Activated CD4-positive, alpha-beta T cell treated with anti-CD3 and anti-CD28 coated beads, Interleukin-2, amount 50 U/mL, for 24 hours (primary cell): Measurements from ENCODE around the gene FAM149B1.
"Not testable (repeated sequence)": the region's sequence is repeated elsewhere in the genome, so short reads cannot be mapped to it uniquely, and the experiment has no call there.

Experiments
- DNase-seq, 2 donors: peaks; one replicate each; pipeline ENCODE4 v3.0.0-alpha.2; 2020; ENCODE audit warnings: low read depth in 1 of 2, low spot score in 1 of 2

The FAM149B1 gene

DNA sequence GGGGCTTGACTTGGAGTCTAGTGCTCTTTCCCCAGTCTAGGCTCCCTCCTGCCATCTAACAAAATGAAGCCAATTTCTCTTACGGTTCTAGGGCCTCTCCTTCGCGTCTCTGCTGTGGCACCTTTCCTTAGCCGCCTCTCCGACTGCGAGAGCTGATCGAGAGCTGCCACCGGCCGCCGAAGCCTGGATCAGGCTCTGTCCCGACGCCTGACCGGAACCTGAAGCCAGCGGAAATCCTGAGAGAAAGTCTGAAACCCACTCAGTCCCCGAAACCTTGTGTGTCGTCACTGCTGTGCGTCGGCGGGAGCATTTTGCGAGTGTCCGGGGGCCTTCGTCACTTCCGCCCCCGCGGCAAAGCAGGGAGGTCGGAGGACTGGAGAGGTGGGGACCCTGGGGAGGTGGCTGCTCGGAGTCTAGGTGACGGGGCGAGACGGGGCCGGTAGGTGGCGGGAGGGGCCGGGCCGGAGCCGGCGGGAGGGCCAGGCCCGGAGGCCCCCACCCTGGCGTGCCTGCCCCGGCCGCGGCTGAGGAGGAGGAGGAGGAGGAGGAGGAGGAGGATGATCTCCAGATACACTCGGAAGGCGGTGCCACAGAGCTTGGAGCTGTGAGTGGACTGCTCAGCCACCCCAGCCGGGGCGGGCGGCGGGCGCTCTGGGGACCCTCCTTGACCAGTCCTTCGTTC lies at the start of gene FAM149B1, which contains the start of gene ECD:
TSS of gene FAM149B1 (plus strand) at position 337 of the 682 bp plus-strand sequence. CDS start at position 558, 221 bp downstream.
TSS of gene ECD (minus strand) at position 226 of the 682 bp plus-strand sequence. CDS start 4,071 bp downstream, outside the sequence.
- DNase-seq: peak; percentile 91 to 93

DNA sequence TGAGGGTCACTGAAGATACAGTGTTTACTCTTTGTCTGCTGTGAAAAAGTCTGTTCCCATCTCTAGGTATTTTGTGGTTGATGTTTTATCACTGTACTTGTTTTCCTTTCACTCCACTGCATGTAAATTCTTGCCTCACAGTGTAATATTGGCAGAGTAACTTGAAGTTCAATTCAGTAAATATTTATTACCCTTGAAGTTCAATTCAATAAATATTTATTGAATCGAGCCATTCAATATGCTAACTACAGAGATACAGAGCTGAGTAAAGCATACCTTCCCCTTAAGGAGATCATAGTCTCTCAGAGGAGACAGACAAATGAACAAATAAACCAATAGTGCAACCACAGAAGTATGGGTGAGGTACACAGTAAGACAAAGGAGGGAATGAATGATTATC lies 48.5 kb upstream of the FAM149B1 start:
- DNase-seq: no peak

DNA sequence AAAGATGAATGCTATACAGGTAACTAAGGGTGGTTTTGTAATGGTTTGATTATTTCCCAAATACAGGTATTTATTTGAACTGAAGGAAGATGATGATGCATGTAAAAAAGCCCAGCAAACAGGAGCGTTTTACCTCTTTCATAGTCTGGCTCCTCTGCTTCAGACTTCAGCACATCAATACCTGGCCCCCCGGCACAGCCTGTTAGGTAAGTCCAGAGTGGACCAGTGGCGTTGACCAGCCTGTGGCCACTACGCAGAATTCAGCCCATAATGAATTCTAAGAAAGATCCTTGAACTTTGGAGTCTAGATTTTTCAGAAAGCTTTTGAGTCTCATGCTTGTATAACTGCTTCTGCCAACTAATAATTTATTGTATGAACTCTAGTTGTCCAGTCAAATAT lies 48.0 kb upstream of the FAM149B1 start:
- no peak for DNase-seq

DNA sequence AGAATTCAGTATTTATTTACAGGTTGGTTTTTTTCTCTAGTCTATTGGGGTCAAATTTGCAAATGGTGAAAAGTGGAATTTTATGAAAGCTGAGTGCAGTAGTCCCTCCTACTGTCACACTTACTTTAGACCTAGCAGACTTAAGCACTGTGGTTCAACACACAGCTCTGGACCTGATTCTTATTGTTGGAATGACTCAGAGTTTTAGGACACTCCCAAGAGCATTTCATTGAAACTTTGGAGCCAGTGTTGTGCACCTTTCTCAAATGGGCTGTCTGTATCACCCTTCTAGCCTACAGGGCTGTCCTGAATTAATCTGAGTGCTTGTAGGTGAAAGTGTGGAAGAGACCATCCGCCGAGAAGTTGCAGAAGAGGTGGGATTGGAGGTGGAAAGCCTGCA lies 41.6 kb upstream of the FAM149B1 start:
- DNase-seq: no peak

DNA sequence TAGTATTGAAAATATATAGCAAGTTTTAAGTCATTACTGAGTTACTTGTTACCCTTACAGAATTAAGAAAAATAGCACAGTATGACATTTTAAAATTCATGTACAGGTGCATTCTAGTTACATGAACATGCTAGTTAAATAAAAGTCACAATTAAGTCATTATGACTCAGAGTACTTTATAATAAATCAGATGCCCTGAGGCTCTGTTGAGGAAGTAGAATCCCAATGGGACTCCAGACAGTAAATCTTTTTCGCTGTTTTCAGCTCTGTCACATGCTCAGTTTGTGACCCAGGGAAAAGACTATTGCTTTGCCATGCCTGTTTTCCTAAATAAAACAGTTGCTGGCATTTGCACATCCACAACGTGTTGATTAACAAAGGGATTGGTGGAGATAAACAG lies 36.6 kb upstream of the FAM149B1 start:
- DNase-seq: no peak

DNA sequence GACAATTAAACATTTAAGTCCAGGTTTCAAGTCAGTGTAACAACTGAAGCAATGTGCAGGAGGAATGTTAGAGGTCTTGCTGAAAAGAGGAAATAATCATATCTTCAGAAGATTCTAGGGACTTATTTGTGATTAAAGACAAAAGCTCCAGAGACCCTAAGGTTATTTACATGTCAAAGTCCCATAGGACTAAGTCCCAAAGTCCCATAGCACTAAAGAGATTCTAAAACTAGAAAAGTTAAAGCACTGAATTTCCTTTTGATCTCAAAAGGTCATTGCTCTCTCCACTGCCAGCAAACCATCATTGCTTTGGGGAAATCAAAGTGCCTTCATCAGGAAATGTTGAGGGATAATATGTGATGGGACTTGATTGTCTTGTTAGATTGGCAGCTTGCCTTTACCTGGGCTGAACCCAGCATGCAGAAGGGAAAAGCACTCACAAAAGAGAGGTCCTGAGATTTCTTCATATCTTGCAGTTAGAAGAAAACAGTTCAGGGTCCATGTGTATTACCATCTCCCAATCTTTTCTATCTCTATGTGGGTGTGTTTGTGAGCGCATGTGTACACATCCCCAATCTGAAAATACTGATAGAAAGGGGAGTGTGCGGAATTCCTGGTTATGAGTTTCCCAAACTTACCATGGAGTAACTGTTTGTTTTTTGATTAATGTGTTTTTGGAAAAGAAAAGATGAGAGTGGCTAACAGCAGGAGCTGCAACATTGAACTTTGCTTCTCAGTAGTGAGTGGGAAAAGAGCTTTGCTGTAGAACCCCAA lies 35.8 kb upstream of the FAM149B1 start:
- DNase-seq: no peak

DNA sequence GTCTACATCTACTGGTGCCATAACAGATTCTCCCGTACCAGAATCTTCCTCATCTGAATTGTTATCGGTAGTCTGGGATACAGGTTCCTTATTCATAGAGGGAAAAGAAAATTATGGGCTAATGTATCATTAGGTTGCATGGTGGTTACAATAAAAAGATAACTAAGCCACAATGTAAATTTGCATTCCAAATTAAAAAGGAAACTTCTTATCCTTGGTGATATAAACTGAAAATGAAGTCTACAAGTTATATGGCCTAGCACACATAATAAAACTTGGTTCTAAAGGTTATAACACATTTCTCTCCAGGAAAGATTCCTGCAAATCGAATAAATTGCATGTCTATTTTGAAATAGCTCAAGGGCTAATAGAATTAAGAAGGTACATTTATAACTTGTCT lies 33.2 kb upstream of the FAM149B1 start:
- no peak for DNase-seq

DNA sequence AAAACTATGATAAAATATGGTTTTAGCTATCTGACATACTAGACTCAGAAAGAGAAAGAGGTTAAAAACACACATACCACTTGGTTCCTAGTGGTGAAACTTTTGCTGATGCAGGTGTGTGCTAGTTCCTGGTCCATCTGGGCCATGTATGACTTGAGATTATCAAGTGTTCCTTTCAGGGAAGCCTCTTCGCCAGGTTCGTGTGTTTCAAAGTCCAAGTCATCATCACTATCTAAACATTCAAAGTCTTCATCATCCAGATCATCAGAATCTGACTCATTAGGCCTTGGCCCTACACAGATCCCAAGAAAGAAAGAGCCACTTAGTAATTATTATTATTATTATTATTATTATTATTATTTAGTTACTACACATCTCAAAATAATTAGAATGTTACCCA lies 31.3 kb upstream of the FAM149B1 start:
- no peak for DNase-seq

DNA sequence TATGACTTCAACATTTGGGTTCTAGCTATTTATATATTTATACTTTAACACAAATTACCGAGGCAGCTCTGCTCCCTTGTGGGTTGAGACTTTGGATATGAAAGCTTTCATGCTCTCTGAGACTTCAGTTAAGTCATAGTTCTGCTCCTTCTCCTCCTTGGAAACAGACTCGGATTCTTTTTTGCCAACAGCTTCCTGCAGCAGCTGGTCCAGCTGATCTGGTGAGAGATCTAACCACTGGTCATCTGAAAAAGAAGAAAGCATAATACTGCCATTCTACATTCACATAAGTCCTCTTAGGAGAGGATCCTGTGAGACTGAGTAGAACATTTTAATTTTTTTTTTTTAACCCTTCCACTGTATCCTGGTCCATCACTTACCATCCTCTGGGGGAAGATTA lies 28.7 kb upstream of the FAM149B1 start:
- no peak for DNase-seq

DNA sequence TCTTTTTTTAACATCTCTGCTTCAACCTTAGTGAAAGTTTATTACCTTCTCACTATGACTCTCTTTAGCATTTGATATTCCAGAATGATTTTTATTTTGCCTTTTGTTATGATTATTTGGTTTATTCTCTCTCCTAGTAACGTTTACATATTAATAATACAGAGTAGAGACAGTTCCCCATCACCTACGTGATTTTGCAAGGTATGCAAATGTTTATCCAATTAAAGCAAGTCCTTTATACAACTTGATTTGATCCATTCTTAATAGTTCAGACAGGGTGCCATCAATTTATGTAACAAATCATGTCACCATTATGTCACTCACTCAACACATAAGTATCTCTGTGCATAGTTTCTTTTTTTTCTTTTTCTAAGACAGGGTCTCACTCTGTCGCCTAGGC lies 26.3 kb upstream of the FAM149B1 start:
- no peak for DNase-seq

DNA sequence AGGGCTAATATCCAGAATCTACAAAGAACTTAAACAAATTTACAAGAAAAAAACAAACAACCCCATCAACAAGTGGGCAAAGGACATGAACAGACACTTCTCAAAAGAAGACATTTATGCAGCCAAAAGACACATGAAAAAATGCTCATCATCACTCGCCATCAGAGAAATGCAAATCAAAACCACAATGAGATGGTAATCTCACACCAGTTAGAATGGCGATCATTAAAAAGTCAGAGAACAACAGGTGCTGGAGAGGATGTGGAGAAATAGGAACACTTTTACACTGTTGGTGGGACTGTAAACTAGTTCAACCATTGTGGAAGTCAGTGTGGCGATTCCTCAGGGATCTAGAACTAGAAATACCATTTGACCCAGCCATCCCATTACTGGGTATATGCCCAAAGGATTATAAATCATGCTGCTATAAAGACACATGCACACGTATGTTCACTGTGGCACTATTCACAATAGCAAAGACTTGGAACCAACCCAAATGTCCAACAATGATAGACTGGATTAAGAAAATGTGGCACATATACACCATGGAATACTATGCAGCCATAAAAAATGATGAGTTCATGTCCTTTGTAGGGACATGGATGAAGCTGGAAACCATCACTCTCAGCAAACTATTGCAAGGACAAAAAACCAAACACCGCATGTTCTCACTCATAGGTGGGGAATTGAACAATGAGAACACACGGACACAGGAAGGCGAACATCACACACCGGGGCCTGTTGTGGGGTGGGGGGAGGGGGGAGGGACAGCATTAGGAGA lies 17.1 kb upstream of the FAM149B1 start:
- not testable (repeated sequence) for DNase-seq

DNA sequence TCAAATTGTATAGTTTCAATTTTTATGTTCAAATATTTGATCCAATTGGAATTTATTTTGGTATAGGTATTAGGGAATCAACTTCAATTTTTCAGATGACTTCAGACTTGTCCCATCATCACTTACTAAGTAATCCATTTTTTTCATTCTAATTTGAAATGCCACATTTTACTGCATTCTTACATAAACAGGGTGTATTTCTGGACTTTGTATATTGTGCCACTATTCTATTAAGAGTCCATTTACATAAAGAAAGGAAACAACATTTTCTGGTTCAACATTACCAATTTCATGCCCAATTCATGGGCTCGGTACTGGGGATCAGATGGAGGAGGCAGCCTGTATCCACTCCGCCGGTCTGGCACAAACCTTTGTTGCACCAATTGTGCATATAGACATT lies 15.9 kb upstream of the FAM149B1 start:
- DNase-seq: no peak

DNA sequence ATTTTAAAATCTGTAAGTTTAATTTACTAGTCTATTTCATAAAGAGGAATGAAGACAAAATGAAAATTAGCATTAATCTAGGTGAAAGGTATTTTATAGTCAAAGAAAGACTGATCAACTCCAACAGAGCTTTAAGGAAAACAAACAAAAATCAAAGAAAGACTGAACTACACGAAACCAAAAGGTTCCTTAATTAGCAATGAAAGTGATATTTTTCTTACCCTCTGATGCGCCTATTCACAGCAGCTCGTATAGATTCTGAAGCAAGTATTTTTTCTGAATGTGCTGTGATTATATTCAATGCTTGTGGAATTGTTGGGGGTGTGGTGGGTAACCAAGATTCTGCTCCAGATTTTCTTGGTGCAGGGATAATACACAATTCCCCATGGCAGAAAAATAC lies 11.9 kb upstream of the FAM149B1 start:
- DNase-seq: no peak

DNA sequence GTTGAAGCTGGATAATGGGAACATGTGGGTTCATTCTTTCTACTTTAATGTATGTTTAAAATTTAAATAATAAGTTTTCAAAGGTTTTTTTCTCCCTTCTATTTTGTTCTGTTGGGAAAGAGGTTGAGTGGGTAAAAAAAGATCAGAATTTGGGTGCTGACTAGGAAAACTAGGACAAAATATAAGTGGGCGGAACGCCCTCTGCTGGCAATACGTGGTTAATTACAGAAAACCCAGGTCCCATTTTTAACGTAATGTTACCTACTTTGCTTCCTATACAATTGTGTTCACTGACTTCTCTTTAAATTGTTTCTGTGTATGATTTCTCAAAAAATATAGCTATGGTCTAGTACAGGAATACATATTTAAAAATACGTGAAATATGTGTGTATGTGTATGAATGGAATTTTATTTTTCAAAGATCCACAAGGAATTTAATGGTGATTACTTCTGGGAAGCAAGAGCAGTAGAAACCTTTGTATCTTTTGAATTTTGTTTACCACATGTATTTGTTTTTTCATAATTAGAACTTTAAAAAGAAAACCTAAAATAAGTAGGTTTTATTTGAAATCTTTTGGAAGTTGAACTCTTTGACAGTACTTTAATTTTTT lies 8.8 kb upstream of the FAM149B1 start:
- peak; percentile 9 to 28 for DNase-seq

DNA sequence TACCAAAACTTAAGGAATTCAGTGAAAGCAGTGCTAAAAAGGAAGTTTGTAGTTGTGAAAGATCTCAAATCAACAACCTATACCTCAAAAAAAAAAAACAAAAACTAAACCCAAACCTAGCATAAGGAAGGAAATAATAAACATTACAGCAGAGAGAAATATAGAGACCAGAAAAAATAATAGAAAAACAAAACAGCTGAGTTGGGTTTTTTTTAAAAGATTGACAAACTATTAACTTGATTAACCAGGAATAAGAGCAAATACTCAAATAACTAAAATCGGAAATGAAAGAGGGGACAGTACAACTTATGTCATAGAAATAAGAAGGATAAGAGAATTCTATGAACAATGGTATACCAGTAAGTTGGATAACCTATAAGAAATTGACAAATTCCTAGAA lies 6.8 kb upstream of the FAM149B1 start:
- DNase-seq: no peak

DNA sequence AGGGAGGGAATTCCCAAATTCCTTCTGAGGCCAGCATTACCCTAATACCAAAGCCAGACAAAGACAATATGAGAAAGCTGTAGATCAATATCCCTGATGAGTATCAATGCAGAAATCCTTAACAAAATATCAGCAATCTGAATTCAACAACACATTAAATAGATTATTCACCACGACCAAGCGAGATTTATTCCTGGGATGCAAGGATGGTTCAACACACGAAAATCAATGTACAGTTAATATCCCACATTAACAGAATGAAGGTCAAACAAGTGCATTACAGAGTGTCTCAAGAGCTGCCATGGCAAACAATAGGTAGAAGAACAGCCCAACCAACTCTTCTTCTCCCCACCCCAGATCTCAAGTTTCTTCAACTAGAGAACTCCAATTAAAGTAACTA lies 6.3 kb upstream of the FAM149B1 start:
- no peak for DNase-seq

DNA sequence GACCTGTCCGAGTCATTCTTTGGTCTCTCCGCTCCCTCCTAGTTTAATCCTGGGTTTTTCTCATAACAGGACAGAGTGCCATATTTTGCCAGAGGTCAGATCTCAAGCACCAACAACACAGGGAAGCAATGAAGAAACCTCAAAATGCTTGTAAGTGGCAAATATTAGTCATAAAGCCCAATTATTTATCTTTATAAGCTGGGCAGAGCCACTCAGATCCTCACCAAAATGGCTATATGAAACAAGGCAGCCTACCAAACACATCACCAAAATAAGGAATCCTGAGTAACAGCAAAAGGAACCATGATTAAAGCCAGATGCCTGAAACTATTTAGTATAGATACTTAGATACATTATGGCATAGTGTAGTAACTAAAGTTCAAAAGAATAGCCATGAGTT lies 4.8 kb upstream of the FAM149B1 start:
- DNase-seq: no peak

DNA sequence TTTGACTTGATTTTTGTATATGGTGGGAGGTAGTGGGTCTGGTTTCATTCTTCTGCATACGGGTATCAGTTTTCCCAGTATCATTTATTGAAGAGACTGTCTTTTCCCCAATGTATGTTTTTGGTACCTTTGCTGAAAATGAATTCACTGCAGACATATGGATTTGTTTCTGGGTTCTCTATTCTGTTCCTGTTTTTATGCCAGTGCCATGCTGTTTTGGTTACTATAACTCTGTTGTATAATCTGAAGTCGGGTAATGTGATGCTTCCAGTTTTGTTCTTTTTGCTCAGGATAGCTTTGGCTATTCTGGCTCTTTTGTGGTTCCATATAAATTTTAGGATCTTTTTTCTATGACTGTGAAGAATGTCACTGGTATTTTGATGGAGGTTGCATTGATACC lies 947 bp upstream of the FAM149B1 start:
- DNase-seq: no peak

DNA sequence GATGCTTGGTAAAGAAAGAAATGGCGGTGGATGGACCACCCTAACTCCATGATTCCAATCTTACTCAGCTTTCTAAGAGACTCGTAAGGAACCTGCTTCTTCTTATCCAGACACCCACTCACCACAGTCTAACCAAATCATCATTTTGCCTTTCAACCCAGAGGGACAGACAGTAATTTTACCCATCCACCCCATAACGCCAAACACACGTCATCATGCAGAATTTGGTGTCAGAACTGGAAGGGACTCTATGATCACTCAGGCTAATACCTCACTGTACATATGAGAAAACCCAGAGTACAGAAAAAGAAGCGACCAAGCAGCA lies 499 bp upstream of the FAM149B1 start:
- peak in 1 of 2 donors; percentile 7 for DNase-seq

DNA sequence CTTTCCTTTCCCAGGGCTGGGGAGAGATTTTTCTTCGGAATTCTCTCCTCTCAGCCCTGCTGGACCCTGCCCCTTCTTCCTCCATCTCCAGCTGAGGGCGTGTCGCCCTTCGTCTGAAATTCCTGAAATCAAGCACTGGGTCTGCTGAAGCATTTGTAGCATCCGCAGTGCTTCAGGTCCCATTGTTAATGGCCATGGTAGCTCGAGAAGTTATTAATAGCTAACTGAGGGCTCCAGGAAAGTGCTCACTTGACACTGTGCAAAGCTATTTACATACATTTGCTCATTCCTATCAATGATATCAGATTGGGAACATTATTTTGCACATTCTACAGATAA lies 515 bp downstream of the FAM149B1 start:
- DNase-seq: no peak

DNA sequence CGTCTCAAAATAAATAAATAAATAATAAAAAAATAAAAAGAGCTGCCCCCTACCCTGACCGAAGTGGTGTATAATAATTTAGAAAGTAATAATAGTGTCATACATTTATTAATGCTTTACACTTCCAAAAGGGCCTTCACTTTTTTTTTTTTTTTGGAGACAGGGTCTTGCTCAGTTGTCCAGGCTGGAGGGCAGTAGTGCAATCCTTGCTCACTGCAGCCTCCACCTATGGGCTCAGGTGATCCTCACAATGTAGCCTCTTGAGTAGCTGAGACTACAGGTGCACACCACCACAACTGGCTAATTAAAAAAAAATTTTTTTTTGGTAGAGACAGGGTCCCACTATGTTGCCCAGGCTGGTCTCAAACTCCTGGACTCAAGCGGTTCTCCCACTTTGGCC lies 1.4 kb downstream of the FAM149B1 start:
- DNase-seq: no peak

DNA sequence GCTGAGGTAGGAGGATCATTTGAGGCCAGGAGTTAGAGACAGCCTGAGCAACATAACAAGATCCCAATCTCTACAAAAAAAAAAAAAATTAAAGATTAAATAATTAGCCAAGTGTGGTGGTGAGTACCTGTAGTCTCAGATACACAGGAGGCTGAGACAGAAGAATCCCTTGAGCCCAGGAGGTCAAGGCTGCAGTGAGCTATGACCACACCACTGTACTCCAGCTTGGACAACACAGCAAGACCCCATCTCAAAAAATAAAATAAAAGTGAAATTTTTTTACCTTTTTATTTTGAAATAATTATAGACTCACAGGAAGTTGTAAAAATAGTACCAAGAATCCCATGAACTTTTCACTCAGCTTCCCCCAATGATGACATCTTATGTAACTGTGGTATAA lies 4.9 kb downstream of the FAM149B1 start:
- DNase-seq: no peak
